Astrocyte (in vitro differentiated cells and primary cell): Measurements from ENCODE around the gene VEPH1. TPM values are rescaled to one million over a fixed set of nuclear protein-coding genes. Genes with fewer than 3 reads are reported as not detected.

Experiments
- DNase-seq: peaks from one replicate; pipeline ENCODE4 v3.0.0-alpha.2; 2010; ENCODE audit warnings: low read depth
- FAIRE-seq: peaks from 2 replicates; lab custom pipeline; 2011; peaks lifted over from hg19 to GRCh38; lab: Jason Lieb, UNC
- H2AFZ ChIP-seq: 2 replicates; pipeline ENCODE4 v1.6.0; 2012; ENCODE audit warnings: low read depth, low read length, inconsistent platforms
- H3K27ac ChIP-seq: 2 replicates; pipeline ENCODE4 v1.5.1; 2011; ENCODE audit warnings: low read depth, low read length, inconsistent platforms
- H3K27me3 ChIP-seq: 2 replicates; pipeline ENCODE4 v1.6.0; 2011; ENCODE audit warnings: low read length, inconsistent platforms; ENCODE audit not compliant: insufficient read depth
- H3K36me3 ChIP-seq: 2 replicates; pipeline ENCODE4 v1.5.1; 2011; ENCODE audit warnings: low read length, inconsistent platforms; ENCODE audit not compliant: insufficient read depth
- H3K4me1 ChIP-seq: 2 replicates; pipeline ENCODE4 v1.5.1; 2011; ENCODE audit warnings: low read length, inconsistent platforms; ENCODE audit not compliant: insufficient read depth
- H3K4me2 ChIP-seq: 2 replicates; pipeline ENCODE4 v1.6.0; 2012; ENCODE audit warnings: low read length, inconsistent platforms
- H3K4me3 ChIP-seq: 2 replicates; pipeline ENCODE4 v1.5.1; 2011; ENCODE audit warnings: low read depth, mild to moderate bottlenecking, low read length, inconsistent platforms; ENCODE audit not compliant: insufficient read depth
- H3K79me2 ChIP-seq: 2 replicates; pipeline ENCODE4 v1.6.0; 2012; ENCODE audit warnings: mild to moderate bottlenecking, low read length, inconsistent platforms; ENCODE audit not compliant: insufficient read depth
- H3K9ac ChIP-seq: 2 replicates; pipeline ENCODE4 v1.6.0; 2012; ENCODE audit warnings: mild to moderate bottlenecking, low read length, inconsistent platforms
- H3K9me3 ChIP-seq: 2 replicates; pipeline ENCODE4 v1.5.1; 2012; ENCODE audit warnings: low read depth, mild to moderate bottlenecking, low read length, inconsistent platforms; ENCODE audit not compliant: insufficient read depth
- H4K20me1 ChIP-seq: 2 replicates; pipeline ENCODE4 v1.6.0; 2012; ENCODE audit warnings: low read length, inconsistent platforms; ENCODE audit not compliant: insufficient read depth
- H3K27ac Mint-ChIP-seq: one replicate; pipeline ENCODE4 v1.8.0; 2021; ENCODE audit warnings: mild to moderate bottlenecking, mixed read lengths; ENCODE audit not compliant: unreplicated experiment
- H3K27me3 Mint-ChIP-seq: one replicate; pipeline ENCODE4 v1.8.0; 2021; ENCODE audit warnings: low read depth, mixed read lengths; ENCODE audit not compliant: unreplicated experiment
- H3K36me3 Mint-ChIP-seq: one replicate; pipeline ENCODE4 v1.8.0; 2021; ENCODE audit warnings: low read depth, mixed read lengths; ENCODE audit not compliant: unreplicated experiment
- H3K4me1 Mint-ChIP-seq: one replicate; pipeline ENCODE4 v1.8.0; 2021; ENCODE audit warnings: low read depth, mixed read lengths; ENCODE audit not compliant: unreplicated experiment
- H3K4me3 Mint-ChIP-seq: one replicate; pipeline ENCODE4 v1.8.0; 2021; ENCODE audit warnings: mild to moderate bottlenecking, moderate library complexity, mixed read lengths; ENCODE audit not compliant: unreplicated experiment
- H3K9me3 Mint-ChIP-seq: one replicate; pipeline ENCODE4 v1.8.0; 2021; ENCODE audit warnings: mild to moderate bottlenecking, mixed read lengths; ENCODE audit not compliant: unreplicated experiment
- CTCF ChIP-seq: IDR thresholded peaks from 2 replicates; pipeline ENCODE4 v1.5.1; 2011; ENCODE audit warnings: low read depth, mild to moderate bottlenecking, inconsistent platforms, low read length, moderate library complexity; ENCODE audit not compliant: insufficient read depth
- EZH2 ChIP-seq: IDR thresholded peaks from 2 replicates; pipeline ENCODE4 v1.6.1; 2012; ENCODE audit warnings: mild to moderate bottlenecking, low read length, inconsistent platforms; ENCODE audit not compliant: insufficient read depth
- total RNA-seq: library from RNA; stranded (reverse); gene quantifications from 2 replicates; pipeline ENCODE4 v1.2.1, GENCODE V29; 2021

Gene VEPH1
- total RNA-seq, 1 donor from 2014 or later = 9.4 TPM

DNA sequence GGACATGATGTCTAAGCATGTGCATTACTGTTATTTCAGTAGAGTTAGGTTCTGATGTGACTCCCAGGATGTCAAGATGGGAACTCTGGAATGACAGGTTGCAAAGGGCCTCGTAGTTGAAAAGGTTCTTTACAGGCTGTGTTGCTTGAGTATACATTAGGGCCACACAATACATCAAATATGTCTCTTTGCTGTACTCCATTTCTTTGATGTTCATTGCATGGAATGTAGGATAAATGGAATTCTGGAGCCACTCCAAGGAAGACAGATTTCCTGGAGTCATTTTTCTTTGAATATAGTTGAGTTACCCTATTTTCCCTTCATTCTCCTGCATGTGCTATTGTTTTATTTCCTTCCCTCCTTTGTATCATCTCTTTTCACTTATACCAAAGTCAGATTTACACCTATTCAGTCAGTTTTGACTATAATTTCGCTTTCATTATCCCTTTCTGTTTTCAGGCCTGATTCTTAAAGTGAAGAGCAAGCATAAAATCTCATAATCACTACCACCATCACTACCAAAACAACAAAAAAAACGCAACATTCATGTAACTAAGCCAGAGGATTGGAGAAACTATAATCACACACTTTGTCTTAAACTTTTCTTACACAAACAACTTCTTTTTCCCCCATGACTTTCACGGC is 127.8 kb downstream of the VEPH1 start:
- Histone ChIP-seq H3K4me2 (peak overlapping the region; percentile 13), H3K79me2 (no peaks in the 10 kb centered on the region), H4K20me1 (no peaks in the 10 kb centered on the region), H3K36me3 (peaks cover 4% of the 10 kb centered on the region), H3K4me1 (peaks cover 19% of the 10 kb centered on the region), H3K9me3 (no peaks in the 10 kb centered on the region), H3K27me3 (no peaks in the 10 kb centered on the region), H3K9ac (no peak overlapping the region), H3K4me3 (no peak overlapping the region), H3K27ac (no peak overlapping the region), H2AFZ (no peak overlapping the region)
- H3K27me3 Mint-ChIP-seq = no peaks in the 10 kb centered on the region
- no peak overlapping the region for H3K4me3 Mint-ChIP-seq
- DNase-seq = no peak
- H3K4me1 Mint-ChIP-seq = no peaks in the 10 kb centered on the region
- no peak for TF ChIP-seq CTCF
- no peak for TF ChIP-seq EZH2
- H3K9me3 Mint-ChIP-seq = no peaks in the 10 kb centered on the region
- no peak overlapping the region for H3K27ac Mint-ChIP-seq
- H3K36me3 Mint-ChIP-seq = no peaks in the 10 kb centered on the region
- FAIRE-seq = no peak

- no peaks in the 10 kb centered on the region for H3K79me2 ChIP-seq
- Mint-ChIP-seq H3K9me3 (no peaks in the 10 kb centered on the region), H3K4me1 (no peaks in the 10 kb centered on the region), H3K4me3 (no peak overlapping the region), H3K27ac (no peak overlapping the region), H3K36me3 (no peaks in the 10 kb centered on the region), H3K27me3 (no peaks in the 10 kb centered on the region)
- no peak for TF ChIP-seq EZH2
- TF ChIP-seq CTCF = no peak
- FAIRE-seq (no peak), DNase-seq (no peak)
- H3K4me3 ChIP-seq = no peak overlapping the region
- no peaks in the 10 kb centered on the region for H4K20me1 ChIP-seq
- H3K9me3 ChIP-seq = no peaks in the 10 kb centered on the region
- peak overlapping the region; percentile 13 for H3K4me2 ChIP-seq
- no peak overlapping the region for H3K27ac ChIP-seq
- no peaks in the 10 kb centered on the region for H3K36me3 ChIP-seq
- no peak overlapping the region for H3K9ac ChIP-seq
- H2AFZ ChIP-seq = no peak overlapping the region
- H3K4me1 ChIP-seq = peaks cover 19% of the 10 kb centered on the region
- H3K27me3 ChIP-seq = no peaks in the 10 kb centered on the region
These were observed 128.3 kb downstream of the VEPH1 start for GRCh38 chr3:157374933-157375332.

DNA sequence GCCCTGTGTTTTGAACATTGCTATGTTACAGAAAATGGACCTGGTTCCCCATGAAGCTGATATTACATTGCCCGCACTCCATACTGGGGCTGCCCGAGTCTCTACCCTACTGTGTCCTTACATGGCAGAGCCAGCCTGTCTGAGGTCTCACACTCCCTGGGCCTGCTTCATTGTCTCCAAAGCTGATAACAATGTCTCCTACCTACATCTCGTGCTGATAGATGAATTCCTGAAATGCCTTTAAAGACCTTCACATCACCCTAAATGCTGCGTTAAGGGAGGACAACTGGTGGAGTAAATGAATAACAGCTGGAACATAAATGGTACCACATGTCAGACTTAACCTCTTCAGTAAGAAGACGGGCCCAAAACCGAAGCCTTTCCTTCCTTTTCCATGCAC is 129.4 kb downstream of the VEPH1 start:
- no peaks in the 10 kb centered on the region for H3K36me3 Mint-ChIP-seq
- no peaks in the 10 kb centered on the region for H3K27me3 Mint-ChIP-seq
- H3K27me3 ChIP-seq = no peaks in the 10 kb centered on the region
- H4K20me1 ChIP-seq = no peaks in the 10 kb centered on the region
- no peak for TF ChIP-seq CTCF
- TF ChIP-seq EZH2 = no peak
- no peak overlapping the region for H3K27ac Mint-ChIP-seq
- peak overlapping the region; percentile 17 for H3K4me2 ChIP-seq
- H3K4me3 Mint-ChIP-seq = no peak overlapping the region
- no peaks in the 10 kb centered on the region for H3K9me3 Mint-ChIP-seq
- no peaks in the 10 kb centered on the region for H3K4me1 Mint-ChIP-seq
- peaks cover 19% of the 10 kb centered on the region for H3K4me1 ChIP-seq
- peak; percentile 29 for DNase-seq
- no peak overlapping the region for H3K4me3 ChIP-seq
- H3K27ac ChIP-seq = peak overlapping the region; percentile 34
- H2AFZ ChIP-seq = no peak overlapping the region
- H3K36me3 ChIP-seq = no peaks in the 10 kb centered on the region
- FAIRE-seq = peak; percentile 23
- no peaks in the 10 kb centered on the region for H3K79me2 ChIP-seq
- no peaks in the 10 kb centered on the region for H3K9me3 ChIP-seq
- H3K9ac ChIP-seq = no peak overlapping the region
